GM10248 (cell line): ENCODE data around the gene TIPIN.
A peak's percentile ranks its signal among the peaks of the same experiment; 100 is the strongest.

ENCODE experiments used
- CTCF ChIA-PET: fragments of 300-600 bp; sonication (Branson Sonifier 250); formaldehyde crosslinking; extraction: SDS; loops from one replicate; lab custom pipeline; 2021; ENCODE audit warnings: antibody characterized with exemption; lab: Yijun Ruan, JAX
- POLR2A ChIA-PET: fragments of 350-650 bp; sonication (Branson Sonifier 250); formaldehyde crosslinking; extraction: SDS; loops from one replicate; lab custom pipeline; 2020; ENCODE audit warnings: antibody characterized with exemption; lab: Yijun Ruan, JAX
- DNase-seq: peaks from one replicate; pipeline ENCODE4 v3.0.0; 2012; ENCODE audit errors: extremely low spot score
- TF ChIP-seq, protein P1 (sequence below): IDR thresholded peaks from 2 replicates; pipeline ENCODE4 v1.5.1; 2012; ENCODE audit warnings: mild to moderate bottlenecking, low read depth; ENCODE audit errors: extremely low read depth, missing control alignments, control extremely low read depth

TIPIN gene

DNA sequence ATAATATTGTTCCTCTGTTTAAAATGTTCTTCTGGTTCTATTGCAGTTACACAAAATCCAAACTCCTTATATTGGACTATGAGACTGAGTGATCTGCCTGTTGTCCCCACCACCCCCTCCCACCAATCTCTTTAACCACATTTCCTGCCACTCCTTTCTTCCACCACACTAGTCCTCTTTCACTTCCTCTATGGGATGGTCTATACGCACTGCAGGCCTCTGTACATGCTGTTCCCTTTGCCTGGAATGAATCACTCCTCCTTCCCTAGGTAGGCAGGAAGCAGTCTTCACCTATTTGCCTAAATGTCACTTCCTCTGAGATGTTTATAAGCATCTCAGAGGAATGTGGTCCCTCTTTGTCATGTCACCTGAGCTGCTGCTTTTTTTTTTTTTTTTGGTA lies 34.2 kb upstream of the TIPIN start:
- no peak for DNase-seq
- POLR2A ChIA-PET, result no interaction called here
- CTCF ChIA-PET, result interaction anchor here (0.7 to 7.4 kb wide), 3 partner anchors 13 to 107 kb away, joined by 3 to 94 read pairs (median 4); partner anchors contain the start of gene SNAPC5
- TF ChIP-seq, protein P1, sequence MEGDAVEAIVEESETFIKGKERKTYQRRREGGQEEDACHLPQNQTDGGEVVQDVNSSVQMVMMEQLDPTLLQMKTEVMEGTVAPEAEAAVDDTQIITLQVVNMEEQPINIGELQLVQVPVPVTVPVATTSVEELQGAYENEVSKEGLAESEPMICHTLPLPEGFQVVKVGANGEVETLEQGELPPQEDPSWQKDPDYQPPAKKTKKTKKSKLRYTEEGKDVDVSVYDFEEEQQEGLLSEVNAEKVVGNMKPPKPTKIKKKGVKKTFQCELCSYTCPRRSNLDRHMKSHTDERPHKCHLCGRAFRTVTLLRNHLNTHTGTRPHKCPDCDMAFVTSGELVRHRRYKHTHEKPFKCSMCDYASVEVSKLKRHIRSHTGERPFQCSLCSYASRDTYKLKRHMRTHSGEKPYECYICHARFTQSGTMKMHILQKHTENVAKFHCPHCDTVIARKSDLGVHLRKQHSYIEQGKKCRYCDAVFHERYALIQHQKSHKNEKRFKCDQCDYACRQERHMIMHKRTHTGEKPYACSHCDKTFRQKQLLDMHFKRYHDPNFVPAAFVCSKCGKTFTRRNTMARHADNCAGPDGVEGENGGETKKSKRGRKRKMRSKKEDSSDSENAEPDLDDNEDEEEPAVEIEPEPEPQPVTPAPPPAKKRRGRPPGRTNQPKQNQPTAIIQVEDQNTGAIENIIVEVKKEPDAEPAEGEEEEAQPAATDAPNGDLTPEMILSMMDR, result no peak

DNA sequence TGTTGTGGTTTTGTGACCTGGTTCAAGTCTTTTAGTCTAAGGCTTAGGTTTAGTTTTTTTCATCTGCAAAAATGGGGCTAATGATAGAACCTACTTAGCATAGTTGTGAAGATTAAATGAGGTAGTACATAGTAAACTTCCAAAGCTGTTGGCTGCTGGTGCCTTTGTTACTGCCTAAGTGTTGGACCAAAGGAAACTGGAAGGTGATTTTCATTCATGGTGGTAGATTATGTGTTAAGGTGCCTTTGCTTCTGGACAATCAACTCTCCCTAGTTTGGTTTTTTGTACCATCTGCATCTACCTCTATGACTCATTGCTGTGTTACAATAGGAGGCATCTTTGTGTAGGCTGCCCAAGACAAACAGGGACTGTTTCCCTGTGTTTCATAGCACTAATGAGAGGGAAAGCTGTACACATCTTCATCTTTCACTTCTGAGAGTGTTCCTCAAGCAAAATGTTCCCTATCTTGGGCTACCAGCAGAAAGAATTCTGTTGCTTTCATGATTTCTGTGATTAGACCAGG lies 33.4 kb upstream of the TIPIN start:
- ChIA-PET CTCF (interaction anchor here (0.7 to 7.4 kb wide), 4 partner anchors 14 to 108 kb away, joined by 3 to 94 read pairs (median 3); partner anchors contain the start of gene SNAPC5), POLR2A (no interaction called here)
- TF ChIP-seq, protein P1, result no peak
- no peak for DNase-seq

DNA sequence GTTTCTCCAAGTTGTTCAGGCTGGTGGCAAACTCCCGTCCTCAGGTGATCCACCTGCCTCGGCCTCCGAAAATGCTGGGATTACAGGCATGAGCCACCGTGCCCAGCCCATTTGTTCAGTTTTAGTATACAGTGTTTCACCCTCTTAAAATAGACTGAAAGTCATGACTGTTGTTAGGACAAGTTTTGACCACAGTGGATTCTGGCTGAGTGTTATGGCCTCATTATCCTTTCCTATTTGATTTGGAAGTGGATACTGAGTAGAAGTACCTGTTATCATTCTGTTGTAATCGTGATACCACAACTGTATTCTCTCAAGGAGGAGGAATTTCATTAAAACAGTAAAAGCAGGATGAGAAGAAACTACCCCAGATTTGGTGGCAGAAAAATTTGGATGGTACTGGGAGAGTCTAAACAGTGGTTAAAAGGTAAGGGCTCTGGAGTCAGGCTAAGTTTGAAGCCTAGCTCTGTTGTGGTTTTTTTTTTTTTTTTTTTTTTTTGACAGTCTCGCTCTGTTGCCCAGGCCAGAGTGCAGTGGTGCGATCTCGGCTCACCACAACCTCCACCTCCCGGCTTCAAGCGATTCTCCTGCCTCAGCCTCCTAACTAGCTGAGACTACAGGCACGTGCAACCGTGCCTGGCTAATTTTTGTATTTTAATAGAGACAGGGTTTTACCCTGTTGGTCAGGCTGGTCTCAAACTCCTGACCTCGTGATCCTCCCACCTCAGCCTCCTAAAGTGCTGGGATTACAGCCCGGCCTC lies 32.8 kb upstream of the TIPIN start:
- POLR2A ChIA-PET, result interaction anchor here (0.6 to 3.6 kb wide), 5 partner anchors 13 to 116 kb away, joined by 3 to 17 read pairs (median 5); partner anchors contain the start of genes SNAPC5 and ZWILCH
- CTCF ChIA-PET, result interaction anchor here (1.1 to 7.4 kb wide), 3 partner anchors 14 to 109 kb away, joined by 3 to 94 read pairs (median 3); partner anchors contain the start of gene SNAPC5
- DNase-seq, result no peak
- TF ChIP-seq, protein P1, result no peak

DNA sequence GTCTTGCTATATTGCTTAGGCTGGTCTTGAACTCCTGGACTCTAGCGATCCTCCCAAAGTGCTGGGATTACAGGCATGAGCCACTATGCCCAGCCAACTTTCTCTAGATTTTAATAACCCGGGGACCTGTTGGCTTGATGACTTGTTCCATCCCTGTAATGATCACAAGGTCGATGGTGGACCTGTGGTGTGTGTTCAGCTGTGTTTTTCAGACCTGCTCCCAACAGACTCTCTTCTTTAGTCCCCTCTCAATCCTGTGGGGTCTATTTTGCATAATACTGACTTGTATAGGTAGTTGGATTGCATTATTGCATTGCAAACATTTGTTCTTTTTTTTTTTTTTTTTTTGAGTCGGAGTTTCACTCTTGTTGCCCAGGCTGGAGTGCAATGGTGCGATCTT lies 32.1 kb upstream of the TIPIN start:
- POLR2A ChIA-PET, result interaction anchor here (0.7 to 3.6 kb wide), 2 partner anchors 109 to 467 kb away, joined by 4 to 17 read pairs; partner anchors contain the start of gene SNAPC5
- CTCF ChIA-PET, result interaction anchor here (0.7 to 7.4 kb wide), 8 partner anchors 15 to 110 kb away, joined by 3 to 94 read pairs (median 9); partner anchors contain the start of gene SNAPC5
- TF ChIP-seq, protein P1, result no peak
- DNase-seq, result no peak

DNA sequence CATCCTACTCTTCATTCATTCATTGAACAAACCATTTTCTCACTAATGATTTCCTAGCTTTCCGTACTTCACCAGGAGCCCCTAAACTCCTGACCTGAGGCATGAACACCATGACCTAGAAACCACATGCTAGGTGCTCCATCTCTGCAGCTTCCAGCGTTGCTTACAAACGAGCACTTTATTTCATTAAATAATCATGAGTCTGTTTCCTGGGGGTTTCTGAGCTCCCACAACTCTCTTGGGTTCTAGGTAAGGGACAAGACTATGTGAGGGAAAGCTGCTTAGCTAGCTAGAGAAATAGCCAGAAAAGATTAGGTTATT lies 31.5 kb upstream of the TIPIN start:
- ChIA-PET POLR2A (interaction anchor here (0.7 to 3.6 kb wide), 2 partner anchors 110 to 466 kb away, joined by 4 to 17 read pairs; partner anchors contain the start of gene SNAPC5), CTCF (interaction anchor here (0.7 to 7.4 kb wide), 12 partner anchors 9 to 110 kb away, joined by 3 to 94 read pairs (median 5); partner anchors contain the start of gene SNAPC5)
- TF ChIP-seq, protein P1, result no peak
- no peak for DNase-seq

DNA sequence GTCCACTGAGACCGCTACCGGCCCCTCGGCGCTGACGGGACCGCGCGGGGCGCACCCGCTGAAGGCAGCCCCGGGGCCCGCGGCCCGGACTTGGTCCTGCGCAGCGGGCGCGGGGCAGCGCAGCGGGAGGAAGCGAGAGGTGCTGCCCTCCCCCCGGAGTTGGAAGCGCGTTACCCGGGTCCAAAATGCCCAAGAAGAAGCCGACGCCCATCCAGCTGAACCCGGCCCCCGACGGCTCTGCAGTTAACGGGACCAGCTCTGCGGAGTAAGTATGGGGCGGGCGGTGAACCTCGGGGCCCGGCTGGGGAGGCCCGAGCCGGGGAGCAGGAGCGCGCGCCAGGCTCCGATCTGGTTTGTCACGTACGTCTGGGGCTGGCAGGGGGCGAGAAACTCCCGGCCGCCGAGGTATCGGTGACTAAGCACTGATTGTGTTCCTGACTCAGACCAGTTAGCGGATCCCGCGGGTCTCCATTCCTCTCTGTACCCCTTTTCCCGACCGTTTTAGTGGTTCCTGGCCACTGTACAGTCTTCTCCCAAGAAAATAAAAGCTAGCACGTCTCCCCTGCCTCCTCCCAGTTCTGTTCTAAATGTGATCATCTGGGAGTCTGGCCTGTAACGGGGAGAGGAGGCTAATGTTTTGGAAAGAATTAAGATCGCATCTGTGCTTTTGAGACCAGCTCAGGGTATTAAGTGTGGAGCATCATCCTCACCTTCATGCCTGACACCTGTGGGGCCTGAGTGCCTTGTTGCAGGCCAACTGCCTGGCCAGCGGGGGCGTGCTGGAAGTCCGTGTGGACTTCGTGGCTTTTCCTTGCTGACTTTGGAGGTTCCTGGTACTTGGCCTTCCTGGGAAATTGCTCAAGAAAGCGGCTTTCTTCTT lies 30.9 kb upstream of the TIPIN start:
- TF ChIP-seq, protein P1, result peak; percentile 24
- ChIA-PET CTCF (interaction anchor here (0.8 to 7.4 kb wide), 16 partner anchors 8 to 111 kb away, joined by 3 to 94 read pairs (median 6); partner anchors contain the start of gene SNAPC5), POLR2A (interaction anchor here (1.0 to 3.6 kb wide), 3 partner anchors 14 to 110 kb away, joined by 3 to 17 read pairs (median 4); partner anchors contain the start of gene SNAPC5)
- DNase-seq, result peak; percentile 53
